Measurements from ENCODE around the gene P2RX6. TPM values are rescaled to one million over a fixed set of nuclear protein-coding genes. Genes with fewer than 3 reads are reported as not detected.

The P2RX6 gene
- total and polyA plus RNA-seq, 2 of the 4 experiments (the other 2 are of a cell fraction) = 0.90 to 1.6 TPM

GRCh38 chr22:20973634-20974286, 41.2 kb upstream of the P2RX6 start:
- Histone ChIP-seq H4K20me1 (ENCODE audit: insufficient read depth, low read length) (no peaks in the 10 kb centered on the region), H3K18ac (ENCODE audit: low read depth, low read length) (no peak overlapping the region), H3K56ac (ENCODE audit: extremely low read depth, insufficient read depth, low read length) (no peak overlapping the region), H3K27ac (ENCODE audit: insufficient read depth, low read length) (no peak overlapping the region), H2BK120ac (ENCODE audit: low read depth, low read length) (no peak overlapping the region), H3K23ac (ENCODE audit: low read depth, low read length) (no peak overlapping the region), H3K9ac (ENCODE audit: low read depth, low read length) (no peak overlapping the region), H3K9me3 (ENCODE audit: control insufficient read depth, insufficient read depth, low read length) (peaks cover 6% of the 10 kb centered on the region), H2AFZ (replicated peaks; ENCODE audit: low read length, poor library complexity) (no peak overlapping the region), H3K36me3 (ENCODE audit: control insufficient read depth, insufficient read depth, low read length) (no peaks in the 10 kb centered on the region), H3K4me3 (ENCODE audit: insufficient read depth, low read depth, low read length) (no peak overlapping the region), H2BK20ac (ENCODE audit: low read depth, low read length) (no peak overlapping the region), H2AK9ac (replicated peaks; ENCODE audit: low read depth, low read length, poor library complexity) (no peak overlapping the region), H3K4ac (ENCODE audit: low read depth, low read length) (no peak overlapping the region), H2BK5ac (ENCODE audit: low read depth, low read length, poor library complexity, severe bottlenecking) (no peak overlapping the region), H4K5ac (ENCODE audit: low read depth, low read length) (no peak overlapping the region), H3K27me3 (ENCODE audit: control insufficient read depth, insufficient read depth, low read length) (peaks cover 2% of the 10 kb centered on the region; the same call in 1 of the 2 replicates), H3K79me1 (ENCODE audit: low read depth in 1 of 2, low read length in 2 of 2) (no peaks in the 10 kb centered on the region), H3K4me1 (ENCODE audit: control insufficient read depth, insufficient read depth, low read length) (no peaks in the 10 kb centered on the region), H4K91ac (ENCODE audit: insufficient read depth, low read depth, low read length) (no peak overlapping the region), H3K4me2 (ENCODE audit: low read depth, low read length) (no peak overlapping the region), H2AK5ac (ENCODE audit: low read depth, low read length) (no peak overlapping the region), H3K14ac (replicated peaks; ENCODE audit: low read depth, low read length) (no peak overlapping the region), H3K9me1 (ENCODE audit: insufficient read depth, low read length) (no peaks in the 10 kb centered on the region), H4K8ac (ENCODE audit: low read depth in 2 of 2, low read length in 2 of 2) (no peak overlapping the region), H2BK15ac (ENCODE audit: low read depth, low read length) (no peak overlapping the region)
- CTCF ChIA-PET = no interaction called here
- DNase-seq (no peak), ATAC-seq (ENCODE audit: low read depth) (no peak)
- POLR2A ChIA-PET (ENCODE audit: unreplicated experiment) = no interaction called here
- TF ChIP-seq BHLHE40 (IDR thresholded peaks at IDR 0.05; ENCODE audit: low read depth, low read length) (no peak), USF2 (IDR thresholded peaks at IDR 0.05; ENCODE audit: low read depth, low read length) (no peak), MAFK (IDR thresholded peaks at IDR 0.05; ENCODE audit: low read depth, low read length) (no peak), FOS (IDR thresholded peaks at IDR 0.05; ENCODE audit: low read depth, low read length) (no peak), RFX5 (IDR thresholded peaks at IDR 0.05; ENCODE audit: low read depth, low read length) (no peak), RCOR1 (IDR thresholded peaks at IDR 0.05; ENCODE audit: insufficient replicate concordance, low read length) (no peak)
- TF ChIP-seq, protein P1, sequence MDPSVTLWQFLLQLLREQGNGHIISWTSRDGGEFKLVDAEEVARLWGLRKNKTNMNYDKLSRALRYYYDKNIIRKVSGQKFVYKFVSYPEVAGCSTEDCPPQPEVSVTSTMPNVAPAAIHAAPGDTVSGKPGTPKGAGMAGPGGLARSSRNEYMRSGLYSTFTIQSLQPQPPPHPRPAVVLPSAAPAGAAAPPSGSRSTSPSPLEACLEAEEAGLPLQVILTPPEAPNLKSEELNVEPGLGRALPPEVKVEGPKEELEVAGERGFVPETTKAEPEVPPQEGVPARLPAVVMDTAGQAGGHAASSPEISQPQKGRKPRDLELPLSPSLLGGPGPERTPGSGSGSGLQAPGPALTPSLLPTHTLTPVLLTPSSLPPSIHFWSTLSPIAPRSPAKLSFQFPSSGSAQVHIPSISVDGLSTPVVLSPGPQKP (IDR thresholded peaks at IDR 0.05; ENCODE audit: borderline replicate concordance, low read depth, low read length) = no peak
- TF ChIP-seq, protein P2, sequence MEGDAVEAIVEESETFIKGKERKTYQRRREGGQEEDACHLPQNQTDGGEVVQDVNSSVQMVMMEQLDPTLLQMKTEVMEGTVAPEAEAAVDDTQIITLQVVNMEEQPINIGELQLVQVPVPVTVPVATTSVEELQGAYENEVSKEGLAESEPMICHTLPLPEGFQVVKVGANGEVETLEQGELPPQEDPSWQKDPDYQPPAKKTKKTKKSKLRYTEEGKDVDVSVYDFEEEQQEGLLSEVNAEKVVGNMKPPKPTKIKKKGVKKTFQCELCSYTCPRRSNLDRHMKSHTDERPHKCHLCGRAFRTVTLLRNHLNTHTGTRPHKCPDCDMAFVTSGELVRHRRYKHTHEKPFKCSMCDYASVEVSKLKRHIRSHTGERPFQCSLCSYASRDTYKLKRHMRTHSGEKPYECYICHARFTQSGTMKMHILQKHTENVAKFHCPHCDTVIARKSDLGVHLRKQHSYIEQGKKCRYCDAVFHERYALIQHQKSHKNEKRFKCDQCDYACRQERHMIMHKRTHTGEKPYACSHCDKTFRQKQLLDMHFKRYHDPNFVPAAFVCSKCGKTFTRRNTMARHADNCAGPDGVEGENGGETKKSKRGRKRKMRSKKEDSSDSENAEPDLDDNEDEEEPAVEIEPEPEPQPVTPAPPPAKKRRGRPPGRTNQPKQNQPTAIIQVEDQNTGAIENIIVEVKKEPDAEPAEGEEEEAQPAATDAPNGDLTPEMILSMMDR (conservative IDR thresholded peaks at IDR 0.05; ENCODE audit: low read depth, low read length) = no peak
- intact Hi-C loops (cut with micrococcal nuclease) (no loop called here), in situ Hi-C loops (cut with MboI; ENCODE audit: low sequenced_read_pairs) (no loop called here), dilution Hi-C loops (cut with HindIII; ENCODE audit: low sequenced_read_pairs, unreplicated experiment) (no loop called here)
- WGBS, 2 experiments (ENCODE audit: extremely low coverage in 2 of 2, insufficient read length in 1 of 2) = 42% methylated on average over 7 of the region's 21 CpGs; no CpG with 5 or more reads in 1 of the 2 experiments
- no TSS peak for BruUV-seq (replicated peaks)
